Measurements from ENCODE around the gene PHLDB3. TPM values are rescaled to one million over a fixed set of nuclear protein-coding genes. Genes with fewer than 3 reads are reported as not detected.

PHLDB3 gene
- total RNA-seq, 1 experiment from 2014 or later: 8.5 TPM

GRCh38 chr19:43452582-43452981 is 52.0 kb downstream of the PHLDB3 start:
- Histone ChIP-seq H3K9ac (ENCODE audit: extremely low read depth, insufficient read length, low read length) (no peak overlapping the region), H4K8ac (replicated peaks; ENCODE audit: insufficient read length, low read depth, low read length) (no peak overlapping the region), H4K20me1 (ENCODE audit: control insufficient read depth, insufficient read depth, insufficient read length) (no peaks in the 10 kb centered on the region), H3K9me3 (ENCODE audit: control insufficient read depth, low read depth, low read length) (no peaks in the 10 kb centered on the region), H3T11ph (ENCODE audit: low read length) (no peak overlapping the region), H2BK120ac (ENCODE audit: low read depth, low read length, poor library complexity, severe bottlenecking) (no peak overlapping the region), H2BK12ac (ENCODE audit: insufficient read length, low read depth, low read length) (no peak overlapping the region), H3K56ac (ENCODE audit: insufficient read length, low read depth, low read length) (no peak overlapping the region), H2BK20ac (ENCODE audit: low read depth, low read length, poor library complexity, severe bottlenecking) (no peak overlapping the region), H3K79me1 (ENCODE audit: insufficient read depth, low read depth, low read length, poor library complexity, severe bottlenecking) (no peaks in the 10 kb centered on the region), H3K27me3 (ENCODE audit: insufficient read depth, low read length) (no peaks in the 10 kb centered on the region), H3K23ac (ENCODE audit: insufficient read length, low read depth, low read length) (no peak overlapping the region), H3K4me2 (ENCODE audit: insufficient read depth, insufficient read length, low read length) (no peak overlapping the region), H3K4me1 (ENCODE audit: insufficient read depth, low read length) (no peaks in the 10 kb centered on the region), H2AK5ac (ENCODE audit: insufficient read length, low read length) (no peak overlapping the region), H2BK5ac (ENCODE audit: insufficient read length, low read length) (no peak overlapping the region), H3K23me2 (ENCODE audit: insufficient read length, low read depth, low read length, poor library complexity, severe bottlenecking) (no peaks in the 10 kb centered on the region), H2BK15ac (ENCODE audit: low read depth, low read length) (no peak overlapping the region), H3K79me2 (ENCODE audit: insufficient read depth, low read length) (no peaks in the 10 kb centered on the region), H3K14ac (ENCODE audit: insufficient read depth, low read length) (no peak overlapping the region), H4K91ac (ENCODE audit: insufficient read length, low read depth, low read length) (no peak overlapping the region), H3K4ac (ENCODE audit: low read depth, low read length) (no peak overlapping the region), H2AFZ (ENCODE audit: low read length) (no peak overlapping the region), H3K18ac (ENCODE audit: insufficient read length, low read depth, low read length) (no peak overlapping the region), H3K27ac (ENCODE audit: insufficient read length, low read depth, low read length) (no peak overlapping the region), H4K5ac (ENCODE audit: insufficient read length, low read depth, low read length) (no peak overlapping the region)
- Mint-ChIP-seq H3K27me3 (ENCODE audit: low read depth) (peaks cover 17% of the 10 kb centered on the region), H3K36me3 (ENCODE audit: insufficient read depth in 1 of 3, low read depth in 3 of 3) (no peaks in the 10 kb centered on the region; a peak in 1 of 7 replicates), H3K4me1 (peaks cover under 1% of the 10 kb centered on the region in 2 experiments; a peak in 2 of 4 replicates), H3K27ac (no peak overlapping the region), H3K9me3 (peaks cover 9 to 11% of the 10 kb centered on the region in 2 experiments), H3K4me3 (no peak overlapping the region)
- no CpG with 5 or more reads among the region's 3 CpGs for WGBS (ENCODE audit: extremely low coverage, insufficient read length, low lambda C conversion rate)
- TF ChIP-seq, protein P1, sequence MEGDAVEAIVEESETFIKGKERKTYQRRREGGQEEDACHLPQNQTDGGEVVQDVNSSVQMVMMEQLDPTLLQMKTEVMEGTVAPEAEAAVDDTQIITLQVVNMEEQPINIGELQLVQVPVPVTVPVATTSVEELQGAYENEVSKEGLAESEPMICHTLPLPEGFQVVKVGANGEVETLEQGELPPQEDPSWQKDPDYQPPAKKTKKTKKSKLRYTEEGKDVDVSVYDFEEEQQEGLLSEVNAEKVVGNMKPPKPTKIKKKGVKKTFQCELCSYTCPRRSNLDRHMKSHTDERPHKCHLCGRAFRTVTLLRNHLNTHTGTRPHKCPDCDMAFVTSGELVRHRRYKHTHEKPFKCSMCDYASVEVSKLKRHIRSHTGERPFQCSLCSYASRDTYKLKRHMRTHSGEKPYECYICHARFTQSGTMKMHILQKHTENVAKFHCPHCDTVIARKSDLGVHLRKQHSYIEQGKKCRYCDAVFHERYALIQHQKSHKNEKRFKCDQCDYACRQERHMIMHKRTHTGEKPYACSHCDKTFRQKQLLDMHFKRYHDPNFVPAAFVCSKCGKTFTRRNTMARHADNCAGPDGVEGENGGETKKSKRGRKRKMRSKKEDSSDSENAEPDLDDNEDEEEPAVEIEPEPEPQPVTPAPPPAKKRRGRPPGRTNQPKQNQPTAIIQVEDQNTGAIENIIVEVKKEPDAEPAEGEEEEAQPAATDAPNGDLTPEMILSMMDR (conservative IDR thresholded peaks at IDR 0.05): no peak
- DNase-seq: no peak
